Measurements from ENCODE around the gene SPAG7.
A peak's percentile ranks its signal among the peaks of the same experiment; 100 is the strongest.

SPAG7 gene

DNA sequence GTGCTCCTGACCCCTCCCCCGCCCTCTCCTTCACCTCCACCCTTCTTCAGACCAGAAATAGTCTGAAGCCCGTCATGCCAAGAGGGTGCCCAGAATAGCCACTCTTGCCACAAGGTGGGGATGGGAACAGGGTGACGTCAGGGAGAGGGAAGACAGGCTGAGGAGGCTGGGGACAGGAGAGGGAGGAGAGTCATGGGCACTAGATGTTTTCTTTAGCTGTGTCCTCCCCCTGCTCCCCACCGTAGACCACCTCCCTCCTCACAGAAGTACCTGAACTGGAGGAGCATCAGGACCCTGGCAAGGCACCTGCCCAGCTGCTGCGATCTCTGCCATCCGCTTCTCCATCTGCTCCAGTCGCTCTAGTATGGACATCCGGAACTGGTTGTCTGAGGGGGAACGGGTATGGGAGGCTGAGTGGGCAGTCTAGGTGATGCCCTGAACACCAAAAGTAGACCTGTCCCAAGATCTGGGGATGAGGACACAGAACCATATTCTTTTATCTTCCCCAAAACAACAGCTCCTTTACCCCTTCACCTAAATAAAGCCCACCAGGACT lies 6.6 kb upstream of the SPAG7 start:
- no peak for DNase-seq

DNA sequence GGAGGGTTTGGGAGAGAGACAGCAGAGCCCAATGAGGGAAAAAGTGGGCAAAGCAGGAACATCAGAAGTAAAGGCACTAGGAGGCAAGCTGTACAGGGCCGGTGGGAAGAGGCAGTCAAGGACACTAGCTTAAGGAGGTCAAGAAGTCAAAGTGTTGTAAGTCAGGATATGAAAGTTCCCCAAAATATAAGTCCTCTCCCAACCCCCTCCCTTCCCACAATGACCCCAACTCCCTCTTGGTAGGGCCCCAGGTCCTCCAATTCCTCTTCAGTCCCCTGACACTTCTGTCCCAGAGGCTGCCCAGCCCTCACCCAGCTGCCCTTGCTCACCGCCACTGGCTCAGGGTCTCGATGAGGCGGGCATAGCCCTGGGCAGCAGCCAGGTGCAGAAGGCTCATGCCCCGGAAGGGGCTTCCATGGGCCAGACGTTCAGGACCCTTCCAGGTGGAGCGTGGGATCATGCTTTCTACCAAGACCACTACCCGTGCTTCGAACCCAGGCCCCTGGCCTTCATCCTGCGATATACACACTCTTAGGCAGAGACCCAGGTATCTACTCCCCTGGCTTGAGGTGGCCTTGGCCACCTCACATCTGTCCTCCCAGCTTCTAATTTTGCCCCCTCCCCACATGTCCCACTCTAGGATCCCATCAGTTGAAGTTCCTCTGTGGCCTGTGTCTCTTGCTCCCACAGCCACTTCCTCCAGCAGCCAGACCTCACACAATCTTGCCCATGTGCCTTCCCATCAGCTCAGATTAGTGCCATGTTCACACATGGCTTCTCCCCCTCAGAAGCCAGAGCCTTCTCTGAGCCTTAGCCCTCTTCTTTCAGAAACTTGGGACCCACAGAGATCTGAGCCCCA lies 5.9 kb upstream of the SPAG7 start:
- DNase-seq = no peak

DNA sequence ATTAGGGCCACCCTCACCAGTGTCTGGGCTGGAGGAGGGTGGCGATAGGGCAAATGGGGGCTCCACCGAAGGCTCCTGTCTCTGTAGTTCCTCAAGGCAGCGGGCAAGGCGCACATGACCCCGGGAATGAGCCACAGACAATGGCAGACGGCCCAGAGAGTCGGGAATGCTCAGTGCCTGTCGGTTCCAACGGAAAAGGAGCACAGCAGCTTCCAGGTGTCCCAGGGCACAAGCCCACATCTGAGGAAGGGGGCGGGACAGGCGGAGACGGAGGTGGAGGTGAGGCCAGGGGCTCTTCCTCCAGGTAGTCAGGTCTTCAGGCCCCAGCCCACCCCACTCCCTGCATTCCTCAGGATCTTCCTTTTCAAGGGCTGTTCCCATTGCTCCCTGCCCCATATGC lies 5.1 kb upstream of the SPAG7 start:
- DNase-seq = no peak

DNA sequence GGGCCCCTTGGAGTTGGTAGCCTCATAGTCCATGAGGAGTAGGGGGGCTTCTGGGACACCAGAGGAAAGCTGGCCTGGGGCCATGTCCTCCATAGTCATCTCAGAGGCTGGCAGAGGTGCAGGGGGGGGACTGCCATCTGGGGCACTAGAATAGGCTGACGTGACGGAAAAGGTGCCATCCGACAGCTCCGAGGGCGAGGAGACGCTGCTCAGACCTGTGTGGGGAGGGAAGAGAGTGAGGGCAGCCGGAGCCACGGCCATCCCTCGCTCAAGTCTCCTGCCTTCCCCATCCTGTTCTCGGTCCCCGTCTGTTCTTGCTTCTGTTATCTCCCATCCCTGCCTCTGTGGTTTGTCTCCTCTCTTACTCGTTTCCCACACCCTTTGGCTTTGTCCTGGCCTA lies 4.7 kb upstream of the SPAG7 start:
- no peak for DNase-seq

DNA sequence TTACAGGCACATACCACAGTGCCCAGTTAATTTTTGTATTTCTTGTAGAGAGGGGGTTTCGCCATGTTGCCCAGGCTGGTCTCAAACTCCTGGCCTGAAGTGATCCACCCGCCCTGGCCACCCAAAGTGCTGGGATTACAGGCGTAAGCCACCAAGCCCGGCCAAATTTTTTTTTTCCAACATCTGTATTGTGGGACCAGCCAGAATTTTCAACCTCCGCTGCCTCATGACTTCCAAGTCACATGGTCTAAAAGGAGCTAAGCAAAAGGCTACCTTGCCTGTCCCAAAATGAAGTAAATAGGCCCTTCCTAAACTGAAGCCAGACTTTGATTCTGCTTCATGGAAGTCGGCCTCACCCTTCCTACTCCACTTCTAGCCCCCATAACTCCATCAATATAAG lies 4.2 kb upstream of the SPAG7 start:
- DNase-seq = no peak

DNA sequence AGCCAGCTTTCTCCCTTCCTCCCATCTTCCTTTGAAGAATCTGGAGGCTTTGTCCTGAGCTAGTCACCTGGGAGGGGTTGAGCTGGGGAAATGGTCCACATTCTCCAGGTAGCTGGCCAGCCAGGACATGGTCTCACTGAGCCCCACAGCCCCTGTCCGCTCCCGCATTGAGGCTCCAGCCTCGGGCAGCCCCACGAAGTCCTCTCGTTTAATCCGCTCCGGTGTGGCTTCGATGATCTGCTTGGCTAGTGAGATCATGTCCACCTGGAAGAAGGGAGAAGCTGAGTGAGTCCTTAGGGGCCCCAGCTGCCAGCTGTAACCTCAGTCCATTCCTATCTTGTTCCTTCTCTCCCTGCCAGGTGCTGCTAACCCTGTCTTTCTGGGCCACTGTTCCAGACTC lies 2.7 kb upstream of the SPAG7 start:
- DNase-seq = no peak

DNA sequence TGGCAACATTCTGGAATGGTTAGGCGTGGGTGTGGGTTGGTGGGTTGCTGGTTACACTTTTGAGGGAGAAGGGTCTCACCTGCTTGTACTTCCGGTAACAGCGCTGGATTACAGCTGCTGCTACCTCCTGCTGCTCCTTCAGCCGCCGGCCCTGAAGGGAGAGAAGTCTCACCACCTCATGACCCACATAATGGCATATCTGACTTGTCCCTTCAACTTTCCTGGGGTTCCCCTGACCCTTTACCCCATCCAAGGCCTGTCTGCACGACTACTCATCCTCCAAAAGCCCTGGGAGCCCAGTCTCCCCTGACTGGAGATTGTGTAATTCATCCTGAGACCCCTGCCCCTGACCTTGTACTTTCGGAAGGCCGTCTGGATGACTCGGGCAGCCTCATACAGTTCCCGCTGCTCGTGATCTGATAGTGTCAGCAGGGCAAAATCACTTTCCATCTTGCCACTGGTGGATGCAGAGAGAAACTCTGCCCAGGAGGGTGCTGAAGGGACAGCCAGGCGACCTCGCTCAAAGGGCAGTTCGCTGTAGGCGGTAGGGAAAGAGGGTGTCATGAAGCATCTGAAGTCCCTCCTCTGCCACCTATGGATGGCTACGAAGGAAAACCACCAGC lies 2.0 kb upstream of the SPAG7 start:
- DNase-seq = no peak

DNA sequence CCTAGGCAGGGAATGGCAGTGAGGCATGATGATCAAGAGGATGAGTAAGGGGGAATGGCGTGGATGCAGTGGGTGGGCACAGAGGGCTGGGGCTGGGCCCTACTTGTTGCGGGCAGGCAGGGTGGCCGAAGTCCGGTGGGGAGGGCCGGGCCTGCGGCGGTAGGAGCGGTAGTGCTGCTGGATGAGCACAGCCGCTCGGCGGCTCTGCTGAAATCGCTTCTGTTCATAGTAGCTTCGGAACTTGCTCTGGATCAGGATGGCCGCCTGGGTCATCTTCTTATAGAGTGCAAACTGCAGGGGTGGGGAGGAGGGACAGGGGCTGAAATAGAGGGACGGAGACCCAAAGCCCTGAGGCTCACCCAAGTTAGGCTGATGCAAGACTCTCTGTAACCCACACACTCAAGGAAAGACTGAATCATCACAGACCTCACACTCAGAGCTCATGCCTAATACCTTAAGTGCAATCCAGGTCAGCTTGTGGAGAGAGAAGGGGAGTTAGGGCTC lies 1.5 kb upstream of the SPAG7 start:
- no peak for DNase-seq

DNA sequence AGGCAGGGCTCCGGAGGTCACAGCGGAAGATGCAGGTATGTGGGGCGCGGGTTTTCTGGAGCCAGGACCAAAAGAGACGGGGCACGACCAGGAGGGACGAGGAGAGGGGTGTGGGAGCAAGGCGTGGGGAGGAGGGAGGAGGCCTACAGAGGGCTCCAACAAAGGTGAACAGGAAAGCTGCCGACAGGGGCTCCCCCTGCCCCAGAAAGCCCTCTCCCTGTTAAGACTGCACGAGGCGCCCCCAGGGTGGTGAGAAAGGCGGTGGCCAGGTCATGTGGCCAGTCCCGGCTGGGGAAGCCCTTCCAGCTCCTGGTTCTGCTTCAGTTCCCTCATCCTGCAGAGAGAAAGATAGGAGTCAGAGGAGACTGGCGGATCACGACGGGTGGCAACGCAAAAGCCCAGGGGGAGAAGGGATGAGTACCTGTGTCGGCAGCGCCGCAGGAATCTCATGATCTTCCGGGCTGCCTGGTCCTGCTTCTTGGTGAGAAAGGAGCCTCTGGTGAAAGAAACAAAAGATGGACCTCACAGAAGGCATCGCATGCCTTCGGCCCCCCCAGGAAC lies 949 bp upstream of the SPAG7 start:
- no peak for DNase-seq

DNA sequence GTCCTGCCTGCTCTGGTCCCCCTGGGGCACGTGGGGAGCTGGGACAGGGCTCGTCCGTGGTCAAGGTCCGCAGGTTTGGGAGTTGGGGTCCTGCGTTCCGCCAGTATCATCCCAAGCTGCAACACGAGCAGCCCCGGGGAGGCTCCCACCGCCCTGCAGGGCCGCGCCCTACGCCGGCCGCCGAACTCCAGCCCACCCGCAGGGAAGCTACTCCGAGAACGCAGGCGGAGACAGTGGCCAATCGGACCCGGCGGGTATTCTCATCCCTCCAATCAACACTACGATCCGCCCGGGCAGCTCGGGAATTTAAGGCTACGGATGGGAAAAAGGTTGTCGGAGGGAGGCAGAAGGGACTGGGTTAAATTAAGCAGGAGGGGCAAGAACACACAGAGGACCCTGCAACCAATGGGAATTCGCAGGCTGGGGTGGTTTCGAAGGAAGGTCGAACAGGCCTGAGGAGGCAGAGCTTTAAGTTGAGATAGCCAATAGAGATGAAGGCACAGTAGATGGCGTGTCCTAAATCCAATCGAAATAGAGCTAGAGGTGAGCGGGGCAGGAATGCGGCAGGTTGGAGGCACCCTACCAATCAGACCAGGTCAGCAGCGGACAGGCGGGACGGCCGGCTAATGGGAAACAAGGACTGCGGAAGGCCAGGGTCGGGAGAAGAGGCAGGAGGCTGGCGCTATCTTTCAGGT lies 626 bp downstream of the SPAG7 start:
- DNase-seq = peak; percentile 100

DNA sequence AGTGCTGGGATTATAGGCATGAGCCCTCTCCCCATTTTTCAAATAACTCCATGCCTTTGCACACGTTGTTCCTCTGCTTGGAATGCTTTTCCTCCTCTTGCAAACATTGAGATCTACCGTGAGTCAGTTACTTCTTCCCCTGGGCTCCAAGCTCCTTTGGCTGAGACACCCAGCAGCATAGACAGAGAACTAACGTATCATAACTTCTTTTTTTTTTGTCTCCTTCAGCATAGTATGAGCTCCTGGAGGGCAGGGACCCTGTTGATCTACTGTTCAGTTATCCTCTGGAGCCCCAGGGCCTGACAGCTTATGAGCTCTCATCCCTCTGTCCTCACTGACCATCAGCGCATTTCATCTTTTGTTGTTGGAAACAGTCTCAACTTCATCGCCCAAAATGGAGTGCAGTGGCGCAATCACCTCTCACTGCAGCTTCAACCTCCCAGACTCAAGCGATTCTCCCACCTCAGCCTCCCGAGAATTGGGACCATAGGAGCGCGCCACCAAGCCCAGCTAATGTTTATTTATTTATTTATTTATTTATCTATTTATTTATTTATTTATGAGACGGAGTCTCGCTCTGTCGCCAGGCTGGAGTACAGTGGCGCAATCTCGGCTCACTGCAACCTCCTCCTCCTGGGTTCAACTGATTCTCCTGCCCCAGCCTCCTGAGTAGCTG lies 2.2 kb downstream of the SPAG7 start:
- DNase-seq = no peak

DNA sequence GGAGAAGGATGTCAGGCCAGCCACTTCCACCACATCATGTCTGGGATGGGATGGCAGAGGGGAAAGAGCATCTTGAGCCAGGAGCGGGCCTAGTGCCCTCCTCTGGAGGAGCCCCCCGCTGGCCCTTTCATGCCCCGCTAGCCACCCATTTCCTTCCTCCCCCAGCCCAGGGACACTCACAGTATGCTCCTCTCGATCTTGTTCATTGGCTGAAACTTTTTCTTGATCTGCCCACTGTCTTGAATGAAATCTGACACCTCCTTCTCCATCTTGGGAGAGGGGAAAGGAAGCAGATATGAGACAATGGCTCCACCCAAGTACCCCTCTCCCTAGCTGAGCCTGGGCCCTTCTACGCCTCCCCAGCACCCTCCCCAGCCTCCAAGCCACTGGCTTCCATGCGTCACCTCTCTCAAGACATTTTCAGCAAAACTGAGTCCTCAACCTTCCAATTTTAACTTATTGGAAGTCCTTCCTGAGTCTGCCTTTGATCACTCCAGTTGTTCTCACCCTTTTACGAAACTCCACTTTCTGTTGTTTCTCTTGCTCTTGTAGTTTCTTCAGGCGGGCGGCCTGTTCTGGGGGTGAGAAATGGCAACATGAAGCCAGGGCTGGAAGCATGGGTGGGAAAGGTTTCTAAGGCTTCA lies 7.2 kb downstream of the SPAG7 start:
- DNase-seq = no peak

DNA sequence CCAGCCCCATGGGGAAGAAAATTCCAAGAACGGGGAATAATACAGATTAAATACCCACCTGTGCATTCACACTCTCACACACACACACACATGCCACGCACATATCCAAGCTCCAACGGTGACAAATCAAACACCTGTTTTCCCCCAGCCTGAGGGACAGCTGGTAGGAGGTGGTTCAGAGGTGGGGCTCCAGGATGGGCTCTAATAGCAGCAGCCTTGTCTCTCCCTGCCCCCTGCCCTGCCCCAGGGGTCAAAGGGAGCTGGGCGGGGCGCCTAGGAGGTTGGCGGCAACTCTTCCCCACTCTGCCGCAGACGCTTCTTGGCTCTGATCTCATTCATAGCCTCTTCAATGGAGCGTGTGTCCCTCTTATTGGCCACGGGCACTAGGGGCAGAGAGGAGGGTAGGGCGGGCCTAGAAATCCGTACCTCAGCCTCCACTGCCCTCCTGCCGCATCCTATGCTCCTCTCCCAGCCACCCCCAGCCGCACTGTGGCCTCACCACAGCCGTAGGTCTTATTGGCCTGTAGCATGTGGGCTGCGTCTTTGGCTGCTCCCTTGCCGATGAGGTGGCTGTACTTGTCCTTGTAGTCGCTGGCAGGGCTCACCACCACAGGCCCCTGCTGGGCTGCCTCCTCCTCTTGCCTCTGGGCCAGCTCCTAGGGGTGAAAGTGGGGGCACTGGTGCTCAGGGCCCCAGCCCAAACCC lies 8.2 kb downstream of the SPAG7 start:
- no peak for DNase-seq

DNA sequence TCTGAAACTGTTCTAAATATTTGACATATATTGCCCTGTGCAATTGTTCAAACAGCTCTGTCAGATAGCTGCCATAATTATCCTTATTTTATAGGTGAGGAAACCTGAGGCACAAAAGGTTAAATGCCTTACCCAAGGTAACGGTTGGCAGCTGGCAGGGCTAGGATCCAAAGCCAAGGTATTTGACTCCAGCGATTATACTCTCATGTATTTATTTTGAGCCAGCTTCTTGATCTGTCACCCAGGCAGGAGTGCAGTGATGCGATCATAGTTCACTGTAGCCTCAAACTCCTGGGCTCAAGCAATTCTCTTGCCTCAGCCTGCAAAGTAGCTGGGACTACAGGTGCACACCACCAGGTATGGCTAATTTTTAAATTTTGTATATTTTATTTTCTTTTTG lies 9.5 kb downstream of the SPAG7 start:
- no peak for DNase-seq

DNA sequence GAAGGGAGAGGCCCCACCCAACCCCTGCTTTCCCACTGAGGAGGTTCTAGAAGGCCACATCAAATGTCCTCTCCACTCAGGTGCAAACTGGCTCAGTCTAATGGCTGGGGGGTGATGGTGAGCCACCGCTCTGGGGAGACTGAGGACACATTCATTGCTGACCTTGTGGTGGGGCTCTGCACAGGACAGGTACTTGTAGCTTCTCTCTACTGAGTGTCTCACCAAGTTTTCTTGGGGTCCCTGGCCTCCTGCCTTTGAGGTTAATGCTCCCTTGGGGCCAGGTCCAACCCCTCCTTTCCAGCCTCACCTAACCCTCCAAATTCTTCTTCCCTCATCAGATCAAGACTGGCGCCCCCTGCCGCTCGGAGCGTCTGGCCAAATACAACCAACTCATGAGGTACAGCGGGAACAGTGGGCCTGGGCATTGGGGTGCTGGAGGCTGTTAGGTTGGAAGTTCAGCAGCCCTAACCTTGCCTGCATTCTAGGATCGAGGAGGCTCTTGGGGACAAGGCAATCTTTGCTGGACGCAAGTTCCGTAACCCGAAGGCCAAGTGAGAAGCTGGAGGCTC lies 11.0 kb downstream of the SPAG7 start:
- no peak for DNase-seq

DNA sequence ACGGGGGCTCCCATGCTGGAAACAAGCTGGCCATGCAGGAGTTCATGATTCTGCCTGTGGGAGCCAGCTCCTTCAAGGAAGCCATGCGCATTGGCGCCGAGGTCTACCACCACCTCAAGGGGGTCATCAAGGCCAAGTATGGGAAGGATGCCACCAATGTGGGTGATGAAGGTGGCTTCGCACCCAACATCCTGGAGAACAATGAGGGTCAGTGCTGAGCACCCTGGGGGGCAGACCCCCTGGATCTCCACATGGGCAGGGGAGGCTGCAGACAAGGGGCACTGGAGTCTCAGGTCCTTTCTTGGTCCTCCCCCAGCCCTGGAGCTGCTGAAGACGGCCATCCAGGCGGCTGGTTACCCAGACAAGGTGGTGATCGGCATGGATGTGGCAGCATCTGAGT lies 12.5 kb downstream of the SPAG7 start:
- DNase-seq = no peak

DNA sequence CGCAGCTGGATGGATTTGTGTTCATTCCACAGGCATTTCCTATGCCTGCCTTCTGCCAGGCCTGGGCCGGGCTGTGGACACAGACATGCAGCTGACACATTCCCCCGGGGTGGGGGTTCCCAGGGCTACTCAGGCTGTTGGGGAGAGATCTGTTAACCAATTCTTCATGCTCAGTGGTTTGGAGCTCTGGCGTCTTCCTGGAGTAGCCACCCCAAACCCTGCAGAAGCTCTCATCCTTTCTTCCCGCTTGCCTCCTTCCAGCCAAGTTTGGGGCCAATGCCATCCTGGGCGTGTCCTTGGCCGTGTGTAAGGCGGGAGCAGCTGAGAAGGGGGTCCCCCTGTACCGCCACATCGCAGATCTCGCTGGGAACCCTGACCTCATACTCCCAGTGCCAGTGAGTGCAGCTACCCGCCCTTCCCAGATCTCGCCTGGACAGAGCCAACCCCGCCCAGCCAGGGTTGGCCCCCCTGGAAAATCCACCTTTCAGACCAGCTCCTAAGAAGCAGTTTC lies 14.1 kb downstream of the SPAG7 start:
- no peak for DNase-seq

DNA sequence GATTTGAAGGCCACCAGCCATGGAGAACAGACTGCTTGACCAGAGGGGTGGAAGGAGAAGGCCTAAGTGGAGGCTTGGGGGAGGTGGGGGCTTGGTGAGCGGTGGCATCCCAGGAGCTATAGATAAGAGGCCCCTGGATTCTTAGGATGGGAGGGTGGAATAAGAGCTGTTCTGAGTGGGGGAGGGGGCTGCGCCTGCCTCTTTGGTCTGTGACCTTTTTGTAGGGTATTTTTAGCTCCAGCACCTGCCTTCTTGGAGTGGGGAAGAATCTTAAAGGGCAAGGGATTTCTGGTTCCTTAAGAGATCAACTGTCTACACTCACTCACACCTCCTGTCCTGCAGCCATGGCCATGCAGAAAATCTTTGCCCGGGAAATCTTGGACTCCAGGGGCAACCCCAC lies 16.1 kb downstream of the SPAG7 start:
- peak; percentile 14 for DNase-seq

DNA sequence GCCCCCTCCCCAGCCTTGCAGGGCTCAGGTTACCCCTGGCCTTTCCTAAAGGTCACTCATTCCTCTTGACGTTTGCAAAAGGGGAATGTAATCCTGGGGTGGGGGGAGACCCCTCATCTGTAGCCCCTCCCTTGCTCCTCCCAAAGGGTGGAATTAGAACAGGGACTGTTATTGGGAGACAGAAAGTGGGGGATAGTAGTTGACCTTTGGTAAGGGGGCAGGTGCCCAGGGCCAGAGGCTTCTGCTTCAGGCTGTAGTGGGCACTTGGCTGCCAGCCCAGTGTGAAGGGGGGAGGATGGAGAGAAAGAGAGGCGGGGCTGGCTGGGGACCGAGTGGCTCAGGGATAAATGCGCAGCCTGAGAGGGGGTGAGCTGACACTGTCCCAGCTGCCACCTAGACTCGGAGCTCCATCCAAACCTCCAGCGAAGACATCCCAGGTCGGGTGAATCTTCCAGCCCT lies 16.8 kb downstream of the SPAG7 start, which contains the start of gene ENO3:
TSS of gene ENO3 (plus strand) at position 374 of the 459 bp plus-strand sequence. CDS start 711 bp downstream, outside the sequence.
- DNase-seq = peak; percentile 79

DNA sequence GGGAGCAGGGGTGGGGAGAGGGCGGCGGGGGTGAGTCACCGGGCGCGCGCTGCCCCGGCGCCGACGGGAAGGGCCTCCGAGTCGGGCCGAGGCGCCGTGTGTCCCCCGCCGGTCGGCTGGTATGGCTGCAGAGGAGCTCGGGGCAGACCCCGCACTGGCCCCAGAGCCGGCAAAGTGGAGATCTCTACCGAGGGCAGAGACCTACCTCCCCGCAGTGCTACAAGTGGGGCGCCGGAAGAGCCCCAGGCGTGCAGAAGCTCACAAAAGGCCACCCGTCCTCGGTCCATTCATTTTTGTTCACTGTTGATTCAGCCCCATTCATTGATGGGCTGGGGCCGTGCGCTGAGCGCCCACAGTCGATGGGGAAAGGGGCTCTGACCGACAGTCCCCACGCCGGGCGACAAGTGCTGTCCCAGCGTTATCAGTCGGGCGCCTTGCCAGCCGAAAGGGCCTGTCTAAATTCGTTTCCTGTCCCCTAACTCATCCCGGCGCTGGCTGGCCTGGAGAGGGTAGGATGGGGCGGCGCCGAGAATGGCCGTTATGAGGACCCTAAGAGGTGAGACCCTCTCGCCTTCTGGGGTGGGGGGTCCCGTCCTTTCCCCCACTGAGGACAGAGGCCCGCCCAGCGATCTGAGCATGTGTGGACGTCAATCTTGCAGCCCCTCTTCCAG lies 17.4 kb downstream of the SPAG7 start:
- peak; percentile 36 for DNase-seq
